ENCODE data around the gene CHST11.

Gene CHST11

GRCh38 chr12:104735801-104736200, 279.1 kb downstream of the CHST11 start:
- no peak for TF ChIP-seq SCRT1 (tag by site-specific recombination; IDR thresholded peaks at IDR 0.05; ENCODE audit: borderline replicate concordance)
- no peak for TF ChIP-seq ZNF140 (tag by site-specific recombination; IDR thresholded peaks at IDR 0.05)
- TF ChIP-seq ZNF302 (tag by site-specific recombination; IDR thresholded peaks at IDR 0.05; ENCODE audit: low read depth), result no peak
- TF ChIP-seq PRDM2 (tag by site-specific recombination; IDR thresholded peaks at IDR 0.05; ENCODE audit: borderline replicate concordance), result no peak
- no peak for TF ChIP-seq ZNF221 (tag by site-specific recombination; IDR thresholded peaks at IDR 0.05; ENCODE audit: borderline replicate concordance)
- no peak for TF ChIP-seq ZNF19 (tag by site-specific recombination; IDR thresholded peaks at IDR 0.05; ENCODE audit: low read depth)
- no peak for TF ChIP-seq ZNF148 (tag by site-specific recombination; IDR thresholded peaks at IDR 0.05; ENCODE audit: borderline replicate concordance)
- H3K36me3 ChIP-seq (ENCODE audit: control insufficient read depth in 2 of 2, insufficient read depth in 1 of 2, low read length in 2 of 2), result no peaks in the 10 kb centered on the region
- ChIA-PET CTCF (interaction anchor here (1.2 kb wide), 1 partner anchor 354 kb away, joined by 7 read pairs; no protein-coding TSS in a partner anchor), POLR2A (no interaction called here)
- H3K9me3 ChIP-seq (ENCODE audit: control insufficient read depth, insufficient read depth, low read depth, low read length), result no peaks in the 10 kb centered on the region
- H3K27ac ChIP-seq (ENCODE audit: extremely low read depth, low read depth, low read length), result no peak overlapping the region
- no peaks in the 10 kb centered on the region for H3K4me1 ChIP-seq (ENCODE audit: control insufficient read depth, insufficient read depth, low read length)
- H3K4me3 ChIP-seq (ENCODE audit: low read depth, low read length), result no peak overlapping the region

- Histone ChIP-seq H3K36me3 (ENCODE audit: control insufficient read depth in 2 of 2, insufficient read depth in 1 of 2, low read length in 2 of 2) (no peaks in the 10 kb centered on the region), H3K27ac (ENCODE audit: extremely low read depth, low read depth, low read length) (no peak overlapping the region), H3K4me3 (ENCODE audit: low read depth, low read length) (no peak overlapping the region), H3K4me1 (ENCODE audit: control insufficient read depth, insufficient read depth, low read length) (no peaks in the 10 kb centered on the region), H3K9me3 (ENCODE audit: control insufficient read depth, insufficient read depth, low read depth, low read length) (no peaks in the 10 kb centered on the region)
- ChIA-PET CTCF (interaction anchor here (0.6 kb wide), 1 partner anchor 1453 kb away, joined by 3 read pairs; no protein-coding TSS in a partner anchor), POLR2A (no interaction called here)
- TF ChIP-seq ZNF112 (tag by site-specific recombination; IDR thresholded peaks at IDR 0.05), result no peak
- no peak for TF ChIP-seq TCF7L2 (IDR thresholded peaks at IDR 0.05; ENCODE audit: borderline replicate concordance, low read depth, low read length)
- TF ChIP-seq ZNF280D (tag by site-specific recombination; IDR thresholded peaks at IDR 0.05), result no peak
- TF ChIP-seq REST (tag by site-specific recombination; IDR thresholded peaks at IDR 0.05), result no peak
- no peak for TF ChIP-seq ZNF629 (tag by site-specific recombination; IDR thresholded peaks at IDR 0.05)
- TF ChIP-seq ZNF530 (tag by site-specific recombination; IDR thresholded peaks at IDR 0.05; ENCODE audit: low read depth), result no peak
- TF ChIP-seq RBAK (tag by site-specific recombination; IDR thresholded peaks at IDR 0.05), result no peak
- TF ChIP-seq ZNF341 (tag by site-specific recombination; IDR thresholded peaks at IDR 0.05; ENCODE audit: low read depth), result no peak
These were observed 279.6 kb downstream of the CHST11 start for GRCh38 chr12:104736307-104736706.

Measured in HEK293 (cell line).